H9 (cell line): ENCODE data around the gene XXYLT1. TPM values are rescaled to one million over a fixed set of nuclear protein-coding genes. Genes with fewer than 3 reads are reported as not detected.

ENCODE experiments used
- DNase-seq: peaks from one replicate; pipeline ENCODE4 v3.0.0-alpha.2; 2017
- H2AFZ ChIP-seq: one replicate; pipeline ENCODE4 v1.6.1; 2013; ENCODE audit warnings: mild to moderate bottlenecking, low read length, control low read depth, moderate library complexity
- H2AK5ac ChIP-seq: 2 replicates; pipeline ENCODE4 v1.6.1; 2013; ENCODE audit warnings: low read length, control low read depth, mixed read lengths; ENCODE audit not compliant: insufficient read length
- H2BK120ac ChIP-seq: one replicate; pipeline ENCODE4 v1.6.1; 2013; ENCODE audit warnings: low read depth, mild to moderate bottlenecking, low read length, control low read depth, inconsistent platforms; ENCODE audit not compliant: poor library complexity, severe bottlenecking
- H2BK12ac ChIP-seq: 2 replicates; pipeline ENCODE4 v1.6.1; 2013; ENCODE audit warnings: low read length, control low read depth, mixed read lengths, low read depth; ENCODE audit not compliant: insufficient read length
- H2BK15ac ChIP-seq: 2 replicates; pipeline ENCODE4 v1.6.1; 2013; ENCODE audit warnings: low read depth, low read length, control low read depth
- H2BK20ac ChIP-seq: one replicate; pipeline ENCODE4 v1.6.1; 2013; ENCODE audit warnings: low read depth, mild to moderate bottlenecking, low read length, control low read depth, inconsistent platforms; ENCODE audit not compliant: poor library complexity, severe bottlenecking
- H2BK5ac ChIP-seq: 2 replicates; pipeline ENCODE4 v1.6.1; 2013; ENCODE audit warnings: low read length, control low read depth, mixed read lengths; ENCODE audit not compliant: insufficient read length
- H3K14ac ChIP-seq: 2 replicates; pipeline ENCODE4 v1.6.1; 2013; ENCODE audit warnings: low read length, control low read depth; ENCODE audit not compliant: insufficient read depth
- H3K18ac ChIP-seq: 2 replicates; pipeline ENCODE4 v1.6.1; 2013; ENCODE audit warnings: low read depth, mild to moderate bottlenecking, mixed read lengths, low read length, control low read depth; ENCODE audit not compliant: insufficient read length
- H3K23ac ChIP-seq: 2 replicates; pipeline ENCODE4 v1.6.1; 2013; ENCODE audit warnings: low read length, control low read depth, mixed read lengths, low read depth; ENCODE audit not compliant: insufficient read length
- H3K23me2 ChIP-seq: 2 replicates; pipeline ENCODE4 v1.6.1; 2013; ENCODE audit warnings: low read depth, mild to moderate bottlenecking, mixed read lengths, low read length, control low read depth; ENCODE audit not compliant: insufficient read length, poor library complexity, severe bottlenecking
- H3K27ac ChIP-seq: 2 replicates; pipeline ENCODE4 v1.5.1; 2013; ENCODE audit warnings: low read length, control low read depth, mixed read lengths, low read depth; ENCODE audit not compliant: insufficient read length
- H3K27me3 ChIP-seq: 2 replicates; pipeline ENCODE4 v1.6.1; 2013; ENCODE audit warnings: low read length, control low read depth, inconsistent platforms; ENCODE audit not compliant: insufficient read depth
- H3K4ac ChIP-seq: 2 replicates; pipeline ENCODE4 v1.6.1; 2013; ENCODE audit warnings: low read depth, mild to moderate bottlenecking, control low read depth, inconsistent platforms, low read length, moderate library complexity
- H3K4me1 ChIP-seq: 2 replicates; pipeline ENCODE4 v1.6.1; 2013; ENCODE audit warnings: low read length, control low read depth, inconsistent platforms; ENCODE audit not compliant: insufficient read depth
- H3K4me2 ChIP-seq: 2 replicates; pipeline ENCODE4 v1.6.1; 2013; ENCODE audit warnings: low read length, control low read depth, mixed read lengths; ENCODE audit not compliant: insufficient read length, insufficient read depth
- H3K56ac ChIP-seq: 2 replicates; pipeline ENCODE4 v1.6.1; 2013; ENCODE audit warnings: low read depth, mild to moderate bottlenecking, mixed read lengths, low read length, control low read depth; ENCODE audit not compliant: insufficient read length
- H3K79me1 ChIP-seq: 2 replicates; pipeline ENCODE4 v1.6.1; 2013; ENCODE audit warnings: low read depth, mild to moderate bottlenecking, moderate library complexity, low read length, control low read depth, inconsistent platforms; ENCODE audit not compliant: insufficient read depth, poor library complexity, severe bottlenecking
- H3K79me2 ChIP-seq: 2 replicates; pipeline ENCODE4 v1.6.1; 2013; ENCODE audit warnings: low read length, control low read depth, inconsistent platforms; ENCODE audit not compliant: insufficient read depth
- H3K9ac ChIP-seq: 2 replicates; pipeline ENCODE4 v1.6.1; 2013; ENCODE audit warnings: low read length, control low read depth, mixed read lengths; ENCODE audit not compliant: insufficient read length; ENCODE audit errors: extremely low read depth
- H3K9me3 ChIP-seq: one replicate; pipeline ENCODE4 v1.6.1; 2013; ENCODE audit warnings: low read depth, low read length, inconsistent platforms; ENCODE audit not compliant: control insufficient read depth
- H3T11ph ChIP-seq: one replicate; pipeline ENCODE4 v1.6.1; 2013; ENCODE audit warnings: mild to moderate bottlenecking, low read length, control low read depth, inconsistent platforms
- H4K20me1 ChIP-seq: one replicate; pipeline ENCODE4 v1.6.1; 2013; ENCODE audit not compliant: control insufficient read depth, insufficient read length, insufficient read depth
- H4K5ac ChIP-seq: 2 replicates; pipeline ENCODE4 v1.6.1; 2013; ENCODE audit warnings: low read depth, mild to moderate bottlenecking, mixed read lengths, low read length, control low read depth; ENCODE audit not compliant: insufficient read length
- H4K8ac ChIP-seq: replicated peaks from 2 replicates; pipeline ENCODE4 v1.6.1; 2013; ENCODE audit warnings: low read length, control low read depth, mixed read lengths, low read depth; ENCODE audit not compliant: insufficient read length
- H4K91ac ChIP-seq: 2 replicates; pipeline ENCODE4 v1.6.1; 2013; ENCODE audit warnings: low read depth, mild to moderate bottlenecking, moderate library complexity, mixed read lengths, low read length, control low read depth; ENCODE audit not compliant: insufficient read length
- H3K27ac Mint-ChIP-seq, 3 experiments: 2 replicates in 2 of 3; 3 replicates in 1 of 3; pipeline ENCODE4 v1.8.0; 2020 to 2021; ENCODE audit warnings: mixed read lengths in 3 of 3, mild to moderate bottlenecking in 1 of 3, moderate library complexity in 1 of 3
- H3K27me3 Mint-ChIP-seq: 2 replicates; pipeline ENCODE4 v1.8.0; 2021; ENCODE audit warnings: low read depth, mild to moderate bottlenecking, moderate library complexity, mixed read lengths
- H3K36me3 Mint-ChIP-seq, 3 experiments: 2 replicates in 2 of 3; 3 replicates in 1 of 3; pipeline ENCODE4 v1.8.0; 2020 to 2021; ENCODE audit warnings: low read depth in 3 of 3, mixed read lengths in 3 of 3; ENCODE audit not compliant: insufficient read depth in 1 of 3
- H3K4me1 Mint-ChIP-seq, 2 experiments: 2 replicates each; pipeline ENCODE4 v1.8.0; 2020; ENCODE audit warnings: mixed read lengths in 2 of 2
- H3K4me3 Mint-ChIP-seq, 2 experiments: 2 replicates in 1 of 2; 3 replicates in 1 of 2; pipeline ENCODE4 v1.8.0; 2020 to 2021; ENCODE audit warnings: mild to moderate bottlenecking in 2 of 2, mixed read lengths in 2 of 2, moderate library complexity in 1 of 2
- H3K9me3 Mint-ChIP-seq, 2 experiments: 2 replicates in 1 of 2; 3 replicates in 1 of 2; pipeline ENCODE4 v1.8.0; 2020; ENCODE audit warnings: mild to moderate bottlenecking in 2 of 2, mixed read lengths in 2 of 2, moderate library complexity in 1 of 2
- CTCF ChIP-seq: fragments of 200-600 bp; sonication (generic); conservative IDR thresholded peaks from 3 replicates; pipeline ENCODE4 v1.8.0; 2021; ENCODE audit warnings: antibody characterized with exemption, mild to moderate bottlenecking
- WGBS: extraction: QIAGEN DNeasy Blood & Tissue Kit; methylation state at CpG from one replicate; pipeline ENCODE4 v1.1.7; 2013; ENCODE audit warnings: missing lambda C conversion rate, low lambda C conversion rate, mixed read lengths; ENCODE audit not compliant: insufficient read length; ENCODE audit errors: extremely low coverage; 5-methylcytosine and 5-hydroxymethylcytosine counted together
- total RNA-seq: library from RNA; stranded (reverse); gene quantifications from 2 replicates; pipeline ENCODE4 v1.2.1, GENCODE V29; 2021

Gene XXYLT1
- total RNA-seq, 1 experiment from 2014 or later = 22.7 TPM

- no peak overlapping the region for H2AFZ ChIP-seq
- no peak overlapping the region for H2BK5ac ChIP-seq
- no peak overlapping the region for H3K56ac ChIP-seq
- Mint-ChIP-seq H3K4me1 (peaks cover 8 to 29% of the 10 kb centered on the region in 2 experiments), H3K27ac (no peak overlapping the region), H3K9me3 (no peaks in the 10 kb centered on the region), H3K36me3 (no peaks in the 10 kb centered on the region; a peak in 2 of 7 replicates), H3K27me3 (no peaks in the 10 kb centered on the region; the same call in none of the 2 replicates), H3K4me3 (no peak overlapping the region)
- H3K4me1 ChIP-seq = no peaks in the 10 kb centered on the region
- no peak overlapping the region for H3K23ac ChIP-seq
- H2BK120ac ChIP-seq = no peak overlapping the region
- no peak overlapping the region for H4K8ac ChIP-seq
- no peak overlapping the region for H2AK5ac ChIP-seq
- H4K20me1 ChIP-seq = no peaks in the 10 kb centered on the region
- no peak overlapping the region for H3K9ac ChIP-seq
- no peak overlapping the region for H2BK12ac ChIP-seq
- no peak overlapping the region for H3T11ph ChIP-seq
- H2BK20ac ChIP-seq = no peak overlapping the region
- DNase-seq = no peak
- H3K18ac ChIP-seq = no peak overlapping the region
- no peak overlapping the region for H4K5ac ChIP-seq
- H3K4ac ChIP-seq = no peak overlapping the region
- no peaks in the 10 kb centered on the region for H3K79me1 ChIP-seq
- H3K14ac ChIP-seq = no peak overlapping the region
- peaks cover 3% of the 10 kb centered on the region for H3K23me2 ChIP-seq
- H3K4me2 ChIP-seq = no peak overlapping the region
- H4K91ac ChIP-seq = no peak overlapping the region
- no peak overlapping the region for H2BK15ac ChIP-seq
- no peaks in the 10 kb centered on the region for H3K79me2 ChIP-seq
- H3K27ac ChIP-seq = no peak overlapping the region
- no peak for TF ChIP-seq CTCF
- WGBS = no CpG with 5 or more reads among the region's 7 CpGs
- no peaks in the 10 kb centered on the region for H3K9me3 ChIP-seq
- no peaks in the 10 kb centered on the region for H3K27me3 ChIP-seq
These were observed 213.2 kb downstream of the XXYLT1 start for GRCh38 chr3:195057716-195058115.
